ENCODE measurements around the gene ZSWIM5.
"Not testable (repeated sequence)": the region's sequence is repeated elsewhere in the genome, so short reads cannot be mapped to it uniquely, and the experiment has no call there.

The ZSWIM5 gene

GRCh38 chr1:45205910-45206721, at the start of gene ZSWIM5:
Gene ZSWIM5 (minus strand): TSS chr1:45206605. CDS start chr1:45206350, 255 bp downstream.
- DNase-seq = peak; percentile 70

GRCh38 chr1:45254490-45254889, 48.1 kb upstream of the ZSWIM5 start:
- DNase-seq = no peak

GRCh38 chr1:45250544-45250943, 44.1 kb upstream of the ZSWIM5 start:
- DNase-seq = no peak

- DNase-seq = not testable (repeated sequence)
Measured at GRCh38 chr1:45248004-45248403, 41.6 kb upstream of the ZSWIM5 start.

- DNase-seq = no peak
Measured at GRCh38 chr1:45246760-45247159, 40.4 kb upstream of the ZSWIM5 start.

GRCh38 chr1:45246359-45246758, 40.0 kb upstream of the ZSWIM5 start:
- DNase-seq = not testable (repeated sequence)

- DNase-seq = no peak
Measured at GRCh38 chr1:45244660-45245059, 38.3 kb upstream of the ZSWIM5 start.

- no peak for DNase-seq
Measured at GRCh38 chr1:45243476-45244343, 37.3 kb upstream of the ZSWIM5 start.

GRCh38 chr1:45238846-45239245, 32.4 kb upstream of the ZSWIM5 start:
- no peak for DNase-seq

GRCh38 chr1:45236136-45236535, 29.7 kb upstream of the ZSWIM5 start:
- no peak for DNase-seq

GRCh38 chr1:45230537-45230936, 24.1 kb upstream of the ZSWIM5 start:
- no peak for DNase-seq

- DNase-seq = no peak
Measured at GRCh38 chr1:45225598-45225997, 19.2 kb upstream of the ZSWIM5 start.

GRCh38 chr1:45223710-45224109, 17.3 kb upstream of the ZSWIM5 start:
- not testable (repeated sequence) for DNase-seq

- no peak for DNase-seq
Measured at GRCh38 chr1:45221716-45222115, 15.3 kb upstream of the ZSWIM5 start.

GRCh38 chr1:45216861-45217260, 10.5 kb upstream of the ZSWIM5 start:
- no peak for DNase-seq

- no peak for DNase-seq
Measured at GRCh38 chr1:45216200-45216541, 9.8 kb upstream of the ZSWIM5 start.

- DNase-seq = no peak
Measured at GRCh38 chr1:45215485-45216199, 9.2 kb upstream of the ZSWIM5 start.

GRCh38 chr1:45213892-45214291, 7.5 kb upstream of the ZSWIM5 start:
- DNase-seq = no peak

GRCh38 chr1:45211076-45211475, 4.7 kb upstream of the ZSWIM5 start:
- no peak for DNase-seq

- no peak for DNase-seq
Measured at GRCh38 chr1:45206808-45207623, 611 bp upstream of the ZSWIM5 start.

GRCh38 chr1:45205011-45205909, 1.1 kb downstream of the ZSWIM5 start:
- DNase-seq = peak; percentile 67

Data from right hindlimb (tissue), 1 donor.